Ramos (cell line): Measurements from ENCODE around the gene GPHB5.

Source experiments
- in situ Hi-C: fragments of 300-500 bp; cut with MboI; formaldehyde crosslinking; loops from one replicate; pipeline ENCODE4 v1.14.3; 2022; ENCODE audit warnings: low sequenced_read_pairs; ENCODE audit not compliant: unreplicated experiment

Gene GPHB5

DNA sequence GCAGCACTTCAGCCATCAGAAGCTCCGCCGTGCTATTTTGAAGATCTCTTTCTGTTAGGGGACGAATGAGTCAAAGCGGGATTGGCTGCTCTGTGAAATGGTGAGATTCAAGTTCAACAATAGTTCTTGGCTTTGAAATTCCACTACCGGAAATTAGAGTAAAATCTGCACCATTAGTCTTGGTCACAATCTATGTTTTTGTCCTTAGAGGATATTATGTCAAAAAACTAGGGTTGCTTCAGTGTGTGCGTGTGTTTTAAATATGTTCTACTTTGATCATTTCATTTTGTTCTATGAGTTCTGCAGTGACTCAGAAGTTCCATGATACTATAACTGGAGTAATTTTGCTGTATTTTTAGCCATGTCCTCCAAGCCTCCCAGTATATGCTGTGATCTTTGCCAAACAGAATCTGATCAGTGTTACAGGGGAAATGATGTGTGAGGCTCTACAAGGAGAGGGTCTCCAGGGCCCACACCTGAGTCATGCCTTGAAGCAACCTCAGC lies 22.6 kb downstream of the GPHB5 start:
- in situ Hi-C loops = loop anchor here (25.0 kb wide), 1 partner anchor 1109 kb away; no protein-coding TSS in a partner anchor

- in situ Hi-C loops = loop anchor here (25.0 kb wide), 1 partner anchor 1108 kb away; no protein-coding TSS in a partner anchor
Observed at GRCh38 chr14:63295231-63295685, 23.5 kb downstream of the GPHB5 start.

DNA sequence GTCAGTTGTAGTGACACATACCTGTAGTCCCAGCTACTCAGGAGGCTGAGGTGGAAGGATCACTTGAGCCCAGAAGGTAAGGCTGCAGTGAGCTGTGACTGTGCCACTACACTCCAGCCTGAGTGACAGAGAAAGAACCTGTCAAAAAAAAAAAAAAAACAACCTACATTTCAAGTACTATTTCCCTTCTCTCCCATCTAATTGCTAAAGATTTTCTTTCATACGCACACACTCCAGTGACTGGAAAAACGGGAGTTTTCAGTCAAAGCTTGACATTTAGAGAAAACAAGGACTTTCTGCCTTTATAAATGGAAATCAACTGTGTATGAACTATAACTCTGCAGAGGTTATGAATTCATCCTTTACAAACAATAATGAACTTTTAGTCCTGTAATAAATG lies 25.9 kb downstream of the GPHB5 start:
- in situ Hi-C loops = loop anchor here (25.0 kb wide), 1 partner anchor 1106 kb away; no protein-coding TSS in a partner anchor

- in situ Hi-C loops = loop anchor here (25.0 kb wide), 1 partner anchor 1104 kb away; no protein-coding TSS in a partner anchor
Observed at GRCh38 chr14:63290741-63291430, 27.8 kb downstream of the GPHB5 start.

DNA sequence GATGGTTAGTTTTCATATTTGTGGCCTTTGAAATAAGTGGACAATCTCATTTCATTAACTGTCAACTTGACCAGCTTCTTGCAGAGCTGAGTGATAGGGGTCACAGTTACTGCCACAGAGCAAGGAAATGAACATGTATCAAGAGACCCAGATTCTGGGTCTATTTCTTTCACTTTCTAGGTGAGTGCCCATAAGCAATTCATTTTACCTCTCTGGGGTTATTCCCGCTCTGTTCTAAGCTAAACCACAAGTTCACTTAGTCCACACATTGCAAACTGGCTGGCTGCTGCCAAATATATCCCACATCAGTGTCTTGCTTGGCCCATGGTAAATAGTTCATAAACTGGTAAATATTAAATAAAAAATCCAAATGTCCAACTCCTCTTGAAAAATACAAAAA lies 29.9 kb downstream of the GPHB5 start:
- in situ Hi-C loops = loop anchor here (25.0 kb wide), 1 partner anchor 1102 kb away; no protein-coding TSS in a partner anchor

GRCh38 chr14:63287666-63288483 lies 30.9 kb downstream of the GPHB5 start:
- in situ Hi-C loops = loop anchor here (25.0 kb wide), 1 partner anchor 1101 kb away; no protein-coding TSS in a partner anchor

- in situ Hi-C loops = loop anchor here (25.0 kb wide), 1 partner anchor 1099 kb away; no protein-coding TSS in a partner anchor
Observed at GRCh38 chr14:63286071-63286470, 32.7 kb downstream of the GPHB5 start.

GRCh38 chr14:63283884-63284248 lies 34.9 kb downstream of the GPHB5 start:
- in situ Hi-C loops = loop anchor here (25.0 kb wide), 1 partner anchor 1097 kb away; no protein-coding TSS in a partner anchor

DNA sequence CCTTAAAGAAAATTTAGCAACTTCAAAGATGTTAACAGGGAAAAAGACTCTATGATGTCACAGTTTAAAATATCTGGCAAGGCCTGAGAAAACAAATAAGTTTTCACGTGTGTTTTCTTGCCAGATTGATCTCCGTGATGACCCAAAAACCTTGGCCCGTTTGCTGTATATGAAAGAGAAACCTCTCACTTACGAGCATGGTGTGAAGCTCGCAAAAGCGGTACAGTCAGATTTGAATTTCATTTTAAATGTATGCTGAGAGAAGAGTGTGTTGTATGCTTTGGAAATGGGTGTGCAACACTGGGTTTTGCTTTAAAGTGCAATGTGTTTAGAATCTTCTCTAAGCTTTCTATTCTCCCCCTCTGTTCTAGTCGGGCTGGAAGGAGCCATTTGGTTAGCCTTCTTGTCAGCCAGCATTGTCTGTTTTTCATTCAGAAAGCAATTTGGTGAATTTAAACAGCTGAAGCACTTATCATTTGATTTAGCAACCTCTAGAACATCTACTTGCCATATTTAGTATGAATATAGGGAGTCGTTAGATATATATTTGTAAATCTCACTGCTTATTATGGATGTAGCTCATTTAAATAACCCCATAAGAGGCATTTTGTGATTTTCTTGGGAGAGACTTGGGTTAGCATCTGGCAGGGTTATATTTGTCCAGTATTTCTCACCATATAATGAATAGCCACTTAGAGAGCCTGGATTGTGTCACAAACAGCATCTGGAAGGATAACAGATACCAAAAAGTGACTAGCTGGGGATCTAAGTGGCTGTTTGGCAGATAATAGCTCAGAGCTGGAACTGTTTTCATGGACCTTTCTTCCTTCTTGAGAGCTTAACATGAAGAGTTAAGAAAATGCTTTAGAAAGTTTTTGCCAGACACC lies 35.5 kb downstream of the GPHB5 start:
- in situ Hi-C loops = loop anchor here (25.0 kb wide), 1 partner anchor 1096 kb away; no protein-coding TSS in a partner anchor

- in situ Hi-C loops = loop anchor here (25.0 kb wide), 1 partner anchor 1093 kb away; no protein-coding TSS in a partner anchor
Observed at GRCh38 chr14:63279933-63280332, 38.8 kb downstream of the GPHB5 start.

GRCh38 chr14:63277591-63278183 lies 41.0 kb downstream of the GPHB5 start:
- in situ Hi-C loops = loop anchor here (25.0 kb wide), 1 partner anchor 1090 kb away; no protein-coding TSS in a partner anchor

DNA sequence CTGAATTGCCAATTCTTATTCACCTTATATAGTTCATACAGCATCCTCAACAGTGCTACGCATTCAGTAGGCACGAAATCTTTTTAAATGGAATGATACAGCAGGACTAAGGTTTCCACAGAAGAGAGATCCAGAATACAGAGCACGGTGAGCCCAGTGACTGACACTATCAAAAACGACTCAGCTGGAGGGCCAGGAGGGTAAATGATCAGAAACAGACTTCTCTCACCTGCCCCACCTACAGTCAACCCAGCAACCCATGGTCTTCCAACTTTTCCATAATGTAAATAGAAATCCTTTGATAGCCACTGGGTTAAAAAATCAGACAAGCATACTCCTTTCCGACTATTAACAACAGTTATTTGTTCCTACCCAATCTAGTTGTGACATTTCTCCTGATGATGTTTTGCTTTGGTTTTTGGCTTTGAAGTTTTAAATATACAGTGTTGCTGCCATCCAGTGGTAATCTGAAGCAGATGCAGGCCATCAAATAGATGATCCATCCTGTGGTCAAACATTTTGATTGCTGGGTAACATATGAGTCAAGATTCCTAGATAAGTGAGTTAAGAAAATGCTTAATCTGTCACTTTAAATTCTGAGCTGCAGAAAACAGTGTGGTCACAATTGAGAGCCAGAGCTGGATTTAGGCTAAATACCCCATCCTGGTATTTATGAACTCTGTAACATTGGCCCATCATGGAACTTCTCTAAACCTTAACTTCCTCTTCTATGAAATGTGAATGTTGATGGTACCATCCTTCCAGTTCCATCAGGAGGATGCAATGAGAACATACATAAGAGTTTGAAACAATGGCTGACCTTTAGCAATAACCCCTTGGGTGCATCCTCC lies 42.0 kb downstream of the GPHB5 start:
- in situ Hi-C loops = loop anchor here (25.0 kb wide), 1 partner anchor 1089 kb away; no protein-coding TSS in a partner anchor

DNA sequence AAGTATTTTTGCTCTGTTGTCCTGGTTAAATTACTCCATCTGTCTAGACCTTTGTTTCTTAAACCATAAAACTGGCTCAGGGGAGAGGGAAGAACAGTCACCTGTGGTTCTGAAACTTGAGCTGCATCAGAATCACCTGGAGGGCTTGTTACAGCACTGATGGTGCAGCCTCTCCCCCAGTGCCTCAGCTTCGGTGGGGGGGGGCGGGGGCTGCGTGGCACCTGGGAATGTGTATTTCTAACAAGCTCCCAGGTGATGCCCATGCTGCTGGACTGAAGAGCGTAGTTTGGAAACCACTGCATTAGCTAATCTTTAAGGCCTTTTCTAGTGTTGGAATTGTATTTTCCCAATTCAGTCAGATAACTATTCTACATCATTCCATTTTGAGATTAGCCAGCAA lies 42.7 kb downstream of the GPHB5 start:
- in situ Hi-C loops = loop anchor here (25.0 kb wide), 1 partner anchor 1089 kb away; no protein-coding TSS in a partner anchor

GRCh38 chr14:63275611-63276010 lies 43.1 kb downstream of the GPHB5 start:
- in situ Hi-C loops = loop anchor here (25.0 kb wide), 1 partner anchor 1088 kb away; no protein-coding TSS in a partner anchor

DNA sequence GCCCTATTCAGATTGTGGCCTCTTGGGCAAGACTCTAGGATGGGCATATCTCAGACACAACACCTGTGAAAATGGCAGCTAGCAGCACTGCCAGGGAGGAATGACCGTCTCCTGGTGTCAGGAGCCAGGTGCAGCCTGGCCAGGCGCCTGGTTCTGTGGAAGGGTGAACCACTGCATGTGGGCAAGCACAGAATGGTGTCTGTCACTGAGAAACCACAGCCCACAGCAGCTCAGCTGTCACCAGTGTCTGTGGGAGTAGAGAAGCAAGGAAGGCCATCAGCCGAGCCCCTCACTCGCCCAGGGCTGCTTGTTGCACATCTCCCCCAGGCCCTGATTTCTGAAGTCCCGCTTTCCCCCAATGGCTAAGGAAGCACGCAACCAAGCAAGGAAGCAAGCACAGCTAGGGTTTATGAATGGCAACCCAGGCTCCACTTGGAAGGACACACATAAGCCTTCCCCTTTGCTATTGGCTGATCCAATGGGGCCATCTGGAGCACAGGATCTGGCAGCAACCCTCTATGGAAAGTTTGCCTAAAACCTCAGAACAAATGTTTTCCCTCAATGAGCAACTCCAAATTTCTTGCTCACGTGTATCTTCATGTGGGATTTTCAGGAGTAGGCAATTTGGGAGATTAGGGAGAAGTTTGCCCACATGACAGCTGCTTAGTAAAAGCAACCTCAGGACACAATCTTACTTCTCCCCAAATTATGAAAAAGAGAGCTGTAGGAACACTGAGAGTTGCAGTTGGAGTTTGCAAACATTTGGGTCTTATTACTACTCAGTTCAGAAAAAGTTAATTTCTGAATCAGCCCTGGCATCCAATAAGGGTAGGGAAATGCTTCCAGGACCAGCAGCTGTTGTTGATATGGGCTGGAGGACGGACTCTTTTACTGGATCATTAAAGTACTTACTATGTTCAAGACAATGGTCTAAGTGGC lies 44.7 kb downstream of the GPHB5 start:
- in situ Hi-C loops = no loop called here

GRCh38 chr14:63273129-63273528 lies 45.6 kb downstream of the GPHB5 start:
- in situ Hi-C loops = no loop called here
